HFF-Myc (cell line): ENCODE measurements around the gene PPP4R1.

Source experiments
- DNase-seq: peaks from one replicate; pipeline ENCODE4 v3.0.0-alpha.2; 2011; ENCODE audit warnings: low read depth; ENCODE audit errors: extremely low read depth
- H3K4me3 ChIP-seq: replicated peaks from 2 replicates; pipeline ENCODE4 v1.5.1; 2011; ENCODE audit warnings: low read depth, mild to moderate bottlenecking, control low read depth, low read length
- CTCF ChIP-seq: IDR thresholded peaks from 2 replicates; pipeline ENCODE4 v1.5.1; 2012; ENCODE audit warnings: mild to moderate bottlenecking, low read depth, low read length, control low read depth; ENCODE audit errors: missing control alignments

Gene PPP4R1

GRCh38 chr18:9545029-9545428 is 69.3 kb downstream of the PPP4R1 start:
- H3K4me3 ChIP-seq: no peak overlapping the region
- no peak for TF ChIP-seq CTCF

GRCh38 chr18:9542924-9543323 is 71.4 kb downstream of the PPP4R1 start:
- TF ChIP-seq CTCF: no peak
- no peak overlapping the region for H3K4me3 ChIP-seq
- no peak for DNase-seq

More at GRCh38 chr18:9545029-9545428, 69.3 kb downstream of the PPP4R1 start:
- DNase-seq: no peak

GRCh38 chr18:9539938-9540337 is 74.4 kb downstream of the PPP4R1 start:
- DNase-seq: no peak
- no peak for TF ChIP-seq CTCF
- H3K4me3 ChIP-seq: no peak overlapping the region

- TF ChIP-seq CTCF: no peak
- DNase-seq: peak; percentile 15
- H3K4me3 ChIP-seq: no peak overlapping the region
Observed at GRCh38 chr18:9539283-9539682, 75.1 kb downstream of the PPP4R1 start.

GRCh38 chr18:9537677-9538076 is 76.7 kb downstream of the PPP4R1 start:
- no peak for DNase-seq
- H3K4me3 ChIP-seq: no peak overlapping the region
- no peak for TF ChIP-seq CTCF

GRCh38 chr18:9536354-9537152 is 77.8 kb downstream of the PPP4R1 start:
- TF ChIP-seq CTCF: no peak
- DNase-seq: no peak
- H3K4me3 ChIP-seq: no peak overlapping the region
